ENCODE measurements around the gene NEK1.

Gene NEK1

GRCh38 chr4:169571435-169571834 is 40.9 kb downstream of the NEK1 start:
- TF ChIP-seq TAF1 (IDR thresholded peaks at IDR 0.05; ENCODE audit: borderline replicate concordance, insufficient read depth, low read length) = no peak
- no peak for TF ChIP-seq REST (IDR thresholded peaks at IDR 0.05; ENCODE audit: insufficient read depth in 1 of 2, low read depth in 2 of 2, low read length in 2 of 2)
- no peak for TF ChIP-seq SIN3A (IDR thresholded peaks at IDR 0.05; ENCODE audit: borderline replicate concordance, insufficient read depth, low read length)
- no peak for TF ChIP-seq FOXP2 (optimal IDR thresholded peaks at IDR 0.05; ENCODE audit: borderline replicate concordance, extremely low read depth, extremely low read length, insufficient read depth)
- TF ChIP-seq POLR2AphosphoS5 (IDR thresholded peaks at IDR 0.05; ENCODE audit: low read depth, low read length) = no peak

- TF ChIP-seq REST (IDR thresholded peaks at IDR 0.05; ENCODE audit: insufficient read depth in 1 of 2, low read depth in 2 of 2, low read length in 2 of 2) (no peak), FOXP2 (optimal IDR thresholded peaks at IDR 0.05; ENCODE audit: borderline replicate concordance, extremely low read depth, extremely low read length, insufficient read depth) (no peak), POLR2AphosphoS5 (IDR thresholded peaks at IDR 0.05; ENCODE audit: low read depth, low read length) (no peak), TAF1 (IDR thresholded peaks at IDR 0.05; ENCODE audit: borderline replicate concordance, insufficient read depth, low read length) (no peak), SIN3A (IDR thresholded peaks at IDR 0.05; ENCODE audit: borderline replicate concordance, insufficient read depth, low read length) (no peak)
Observed at GRCh38 chr4:169567916-169568315, 44.5 kb downstream of the NEK1 start.

GRCh38 chr4:169566021-169566818 is 46.2 kb downstream of the NEK1 start:
- no peak for TF ChIP-seq FOXP2 (optimal IDR thresholded peaks at IDR 0.05; ENCODE audit: borderline replicate concordance, extremely low read depth, extremely low read length, insufficient read depth)
- TF ChIP-seq REST (IDR thresholded peaks at IDR 0.05; ENCODE audit: insufficient read depth in 1 of 2, low read depth in 2 of 2, low read length in 2 of 2) = no peak
- TF ChIP-seq POLR2AphosphoS5 (IDR thresholded peaks at IDR 0.05; ENCODE audit: low read depth, low read length) = no peak
- no peak for TF ChIP-seq TAF1 (IDR thresholded peaks at IDR 0.05; ENCODE audit: borderline replicate concordance, insufficient read depth, low read length)
- TF ChIP-seq SIN3A (IDR thresholded peaks at IDR 0.05; ENCODE audit: borderline replicate concordance, insufficient read depth, low read length) = no peak

- TF ChIP-seq FOXP2 (optimal IDR thresholded peaks at IDR 0.05; ENCODE audit: borderline replicate concordance, extremely low read depth, extremely low read length, insufficient read depth) (no peak), SIN3A (IDR thresholded peaks at IDR 0.05; ENCODE audit: borderline replicate concordance, insufficient read depth, low read length) (no peak), POLR2AphosphoS5 (IDR thresholded peaks at IDR 0.05; ENCODE audit: low read depth, low read length) (no peak), TAF1 (IDR thresholded peaks at IDR 0.05; ENCODE audit: borderline replicate concordance, insufficient read depth, low read length) (no peak)
Observed at GRCh38 chr4:169565606-169566005, 46.8 kb downstream of the NEK1 start.

- TF ChIP-seq REST (IDR thresholded peaks at IDR 0.05; ENCODE audit: insufficient read depth in 1 of 2, low read depth in 2 of 2, low read length in 2 of 2) (no peak), POLR2AphosphoS5 (IDR thresholded peaks at IDR 0.05; ENCODE audit: low read depth, low read length) (no peak), SIN3A (IDR thresholded peaks at IDR 0.05; ENCODE audit: borderline replicate concordance, insufficient read depth, low read length) (no peak), FOXP2 (optimal IDR thresholded peaks at IDR 0.05; ENCODE audit: borderline replicate concordance, extremely low read depth, extremely low read length, insufficient read depth) (no peak), TAF1 (IDR thresholded peaks at IDR 0.05; ENCODE audit: borderline replicate concordance, insufficient read depth, low read length) (no peak)
Observed at GRCh38 chr4:169557061-169557636, 55.2 kb downstream of the NEK1 start.

Data from PFSK-1 (cell line).